H9 (cell line): ENCODE results near the gene TMEM219. TPM values are rescaled to one million over a fixed set of nuclear protein-coding genes. Genes with fewer than 3 reads are reported as not detected.

Experiments
- DNase-seq: peaks from one replicate; pipeline ENCODE4 v3.0.0-alpha.2; 2017
- H2AFZ ChIP-seq: one replicate; pipeline ENCODE4 v1.6.1; 2013; ENCODE audit warnings: mild to moderate bottlenecking, low read length, control low read depth, moderate library complexity
- H2AK5ac ChIP-seq: 2 replicates; pipeline ENCODE4 v1.6.1; 2013; ENCODE audit warnings: low read length, control low read depth, mixed read lengths; ENCODE audit not compliant: insufficient read length
- H2BK120ac ChIP-seq: one replicate; pipeline ENCODE4 v1.6.1; 2013; ENCODE audit warnings: low read depth, mild to moderate bottlenecking, low read length, control low read depth, inconsistent platforms; ENCODE audit not compliant: poor library complexity, severe bottlenecking
- H2BK12ac ChIP-seq: 2 replicates; pipeline ENCODE4 v1.6.1; 2013; ENCODE audit warnings: low read length, control low read depth, mixed read lengths, low read depth; ENCODE audit not compliant: insufficient read length
- H2BK15ac ChIP-seq: 2 replicates; pipeline ENCODE4 v1.6.1; 2013; ENCODE audit warnings: low read depth, low read length, control low read depth
- H2BK20ac ChIP-seq: one replicate; pipeline ENCODE4 v1.6.1; 2013; ENCODE audit warnings: low read depth, mild to moderate bottlenecking, low read length, control low read depth, inconsistent platforms; ENCODE audit not compliant: poor library complexity, severe bottlenecking
- H2BK5ac ChIP-seq: 2 replicates; pipeline ENCODE4 v1.6.1; 2013; ENCODE audit warnings: low read length, control low read depth, mixed read lengths; ENCODE audit not compliant: insufficient read length
- H3K14ac ChIP-seq: 2 replicates; pipeline ENCODE4 v1.6.1; 2013; ENCODE audit warnings: low read length, control low read depth; ENCODE audit not compliant: insufficient read depth
- H3K18ac ChIP-seq: 2 replicates; pipeline ENCODE4 v1.6.1; 2013; ENCODE audit warnings: low read depth, mild to moderate bottlenecking, mixed read lengths, low read length, control low read depth; ENCODE audit not compliant: insufficient read length
- H3K23ac ChIP-seq: 2 replicates; pipeline ENCODE4 v1.6.1; 2013; ENCODE audit warnings: low read length, control low read depth, mixed read lengths, low read depth; ENCODE audit not compliant: insufficient read length
- H3K23me2 ChIP-seq: 2 replicates; pipeline ENCODE4 v1.6.1; 2013; ENCODE audit warnings: low read depth, mild to moderate bottlenecking, mixed read lengths, low read length, control low read depth; ENCODE audit not compliant: insufficient read length, poor library complexity, severe bottlenecking
- H3K27ac ChIP-seq: 2 replicates; pipeline ENCODE4 v1.5.1; 2013; ENCODE audit warnings: low read length, control low read depth, mixed read lengths, low read depth; ENCODE audit not compliant: insufficient read length
- H3K27me3 ChIP-seq: 2 replicates; pipeline ENCODE4 v1.6.1; 2013; ENCODE audit warnings: low read length, control low read depth, inconsistent platforms; ENCODE audit not compliant: insufficient read depth
- H3K4ac ChIP-seq: 2 replicates; pipeline ENCODE4 v1.6.1; 2013; ENCODE audit warnings: low read depth, mild to moderate bottlenecking, control low read depth, inconsistent platforms, low read length, moderate library complexity
- H3K4me1 ChIP-seq: 2 replicates; pipeline ENCODE4 v1.6.1; 2013; ENCODE audit warnings: low read length, control low read depth, inconsistent platforms; ENCODE audit not compliant: insufficient read depth
- H3K4me2 ChIP-seq: 2 replicates; pipeline ENCODE4 v1.6.1; 2013; ENCODE audit warnings: low read length, control low read depth, mixed read lengths; ENCODE audit not compliant: insufficient read length, insufficient read depth
- H3K56ac ChIP-seq: 2 replicates; pipeline ENCODE4 v1.6.1; 2013; ENCODE audit warnings: low read depth, mild to moderate bottlenecking, mixed read lengths, low read length, control low read depth; ENCODE audit not compliant: insufficient read length
- H3K79me1 ChIP-seq: 2 replicates; pipeline ENCODE4 v1.6.1; 2013; ENCODE audit warnings: low read depth, mild to moderate bottlenecking, moderate library complexity, low read length, control low read depth, inconsistent platforms; ENCODE audit not compliant: insufficient read depth, poor library complexity, severe bottlenecking
- H3K79me2 ChIP-seq: 2 replicates; pipeline ENCODE4 v1.6.1; 2013; ENCODE audit warnings: low read length, control low read depth, inconsistent platforms; ENCODE audit not compliant: insufficient read depth
- H3K9ac ChIP-seq: 2 replicates; pipeline ENCODE4 v1.6.1; 2013; ENCODE audit warnings: low read length, control low read depth, mixed read lengths; ENCODE audit not compliant: insufficient read length; ENCODE audit errors: extremely low read depth
- H3K9me3 ChIP-seq: one replicate; pipeline ENCODE4 v1.6.1; 2013; ENCODE audit warnings: low read depth, low read length, inconsistent platforms; ENCODE audit not compliant: control insufficient read depth
- H3T11ph ChIP-seq: one replicate; pipeline ENCODE4 v1.6.1; 2013; ENCODE audit warnings: mild to moderate bottlenecking, low read length, control low read depth, inconsistent platforms
- H4K20me1 ChIP-seq: one replicate; pipeline ENCODE4 v1.6.1; 2013; ENCODE audit not compliant: control insufficient read depth, insufficient read length, insufficient read depth
- H4K5ac ChIP-seq: 2 replicates; pipeline ENCODE4 v1.6.1; 2013; ENCODE audit warnings: low read depth, mild to moderate bottlenecking, mixed read lengths, low read length, control low read depth; ENCODE audit not compliant: insufficient read length
- H4K8ac ChIP-seq: replicated peaks from 2 replicates; pipeline ENCODE4 v1.6.1; 2013; ENCODE audit warnings: low read length, control low read depth, mixed read lengths, low read depth; ENCODE audit not compliant: insufficient read length
- H4K91ac ChIP-seq: 2 replicates; pipeline ENCODE4 v1.6.1; 2013; ENCODE audit warnings: low read depth, mild to moderate bottlenecking, moderate library complexity, mixed read lengths, low read length, control low read depth; ENCODE audit not compliant: insufficient read length
- H3K27ac Mint-ChIP-seq, 3 experiments: 2 replicates in 2 of 3; 3 replicates in 1 of 3; pipeline ENCODE4 v1.8.0; 2020 to 2021; ENCODE audit warnings: mixed read lengths in 3 of 3, mild to moderate bottlenecking in 1 of 3, moderate library complexity in 1 of 3
- H3K27me3 Mint-ChIP-seq: 2 replicates; pipeline ENCODE4 v1.8.0; 2021; ENCODE audit warnings: low read depth, mild to moderate bottlenecking, moderate library complexity, mixed read lengths
- H3K36me3 Mint-ChIP-seq, 3 experiments: 2 replicates in 2 of 3; 3 replicates in 1 of 3; pipeline ENCODE4 v1.8.0; 2020 to 2021; ENCODE audit warnings: low read depth in 3 of 3, mixed read lengths in 3 of 3; ENCODE audit not compliant: insufficient read depth in 1 of 3
- H3K4me1 Mint-ChIP-seq, 2 experiments: 2 replicates each; pipeline ENCODE4 v1.8.0; 2020; ENCODE audit warnings: mixed read lengths in 2 of 2
- H3K4me3 Mint-ChIP-seq, 2 experiments: 2 replicates in 1 of 2; 3 replicates in 1 of 2; pipeline ENCODE4 v1.8.0; 2020 to 2021; ENCODE audit warnings: mild to moderate bottlenecking in 2 of 2, mixed read lengths in 2 of 2, moderate library complexity in 1 of 2
- H3K9me3 Mint-ChIP-seq, 2 experiments: 2 replicates in 1 of 2; 3 replicates in 1 of 2; pipeline ENCODE4 v1.8.0; 2020; ENCODE audit warnings: mild to moderate bottlenecking in 2 of 2, mixed read lengths in 2 of 2, moderate library complexity in 1 of 2
- CTCF ChIP-seq: fragments of 200-600 bp; sonication (generic); conservative IDR thresholded peaks from 3 replicates; pipeline ENCODE4 v1.8.0; 2021; ENCODE audit warnings: antibody characterized with exemption, mild to moderate bottlenecking
- WGBS: extraction: QIAGEN DNeasy Blood & Tissue Kit; methylation state at CpG from one replicate; pipeline ENCODE4 v1.1.7; 2013; ENCODE audit warnings: missing lambda C conversion rate, low lambda C conversion rate, mixed read lengths; ENCODE audit not compliant: insufficient read length; ENCODE audit errors: extremely low coverage; 5-methylcytosine and 5-hydroxymethylcytosine counted together
- total RNA-seq: library from RNA; stranded (reverse); gene quantifications from 2 replicates; pipeline ENCODE4 v1.2.1, GENCODE V29; 2021

The TMEM219 gene
- total RNA-seq, 1 experiment from 2014 or later = 89.1 TPM

DNA sequence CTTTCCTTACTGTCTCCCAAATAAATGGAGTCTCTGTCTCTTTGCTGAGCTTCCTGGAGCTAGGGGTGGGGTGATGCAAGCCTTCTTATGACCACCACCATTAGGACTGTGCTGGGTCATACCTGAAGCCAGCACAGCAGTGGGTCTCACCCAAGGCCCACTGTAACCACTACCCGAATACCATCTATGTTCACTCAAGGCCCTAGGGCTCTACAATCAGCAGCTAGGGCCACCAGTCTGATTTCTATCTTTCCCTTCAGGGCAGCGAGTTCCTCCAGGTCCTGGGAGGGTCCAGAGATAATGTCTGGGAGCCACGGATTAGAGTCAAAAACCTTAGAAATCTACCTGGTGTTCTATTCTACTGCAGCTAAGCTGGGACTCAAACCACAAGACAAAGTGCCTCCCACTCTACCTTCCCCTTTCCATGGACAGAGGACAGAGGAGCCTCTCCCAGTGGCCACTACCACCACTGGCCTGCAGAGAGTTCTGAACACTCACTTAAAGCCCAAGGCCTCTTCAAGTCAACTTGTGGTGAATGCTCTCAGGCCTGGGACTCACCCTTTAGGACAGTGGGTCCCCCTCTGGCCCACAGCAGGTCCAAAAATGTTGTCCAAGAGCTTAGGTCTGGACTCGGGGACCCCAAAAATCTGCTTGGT, 10.9 kb upstream of the TMEM219 start:
- Histone ChIP-seq H2BK5ac (no peak overlapping the region), H3K4me2 (no peak overlapping the region), H3K9me3 (no peaks in the 10 kb centered on the region), H3K4ac (no peak overlapping the region), H2BK120ac (no peak overlapping the region), H3T11ph (no peak overlapping the region), H2BK15ac (no peak overlapping the region), H3K27me3 (no peaks in the 10 kb centered on the region), H4K91ac (no peak overlapping the region), H3K18ac (no peak overlapping the region), H2AK5ac (no peak overlapping the region), H3K23me2 (no peaks in the 10 kb centered on the region), H3K79me2 (no peaks in the 10 kb centered on the region), H4K8ac (no peak overlapping the region), H3K9ac (no peak overlapping the region), H4K5ac (no peak overlapping the region), H3K56ac (no peak overlapping the region), H2BK20ac (no peak overlapping the region), H3K23ac (no peak overlapping the region), H3K27ac (no peak overlapping the region), H3K14ac (no peak overlapping the region), H4K20me1 (no peaks in the 10 kb centered on the region), H2AFZ (no peak overlapping the region), H3K4me1 (peaks cover 4% of the 10 kb centered on the region; the same call in 1 of the 2 replicates), H3K79me1 (no peaks in the 10 kb centered on the region), H2BK12ac (no peak overlapping the region)
- no peak for DNase-seq
- WGBS = no CpG with 5 or more reads among the region's 4 CpGs
- no peak for TF ChIP-seq CTCF
- Mint-ChIP-seq H3K27ac (no peak overlapping the region), H3K4me3 (no peak overlapping the region), H3K4me1 (peaks cover 8 to 10% of the 10 kb centered on the region in 2 experiments; a peak in 3 of 4 replicates), H3K36me3 (no peaks in the 10 kb centered on the region), H3K9me3 (no peaks in the 10 kb centered on the region), H3K27me3 (no peaks in the 10 kb centered on the region)
